HepG2 (cell line): ENCODE results near the gene IMP3. TPM values are rescaled to one million over a fixed set of nuclear protein-coding genes. Genes with fewer than 3 reads are reported as not detected.
A peak's percentile ranks its signal among the peaks of the same experiment; 100 is the strongest.

Experiments used
- BRCA1 ChIP-seq: sonication (generic); formaldehyde crosslinking; IDR thresholded peaks from 2 replicates; pipeline ENCODE4 v1.4.0; 2020; ENCODE audit warnings: missing genetic modification reagents
- CEBPG ChIP-seq: IDR thresholded peaks from 2 replicates; pipeline ENCODE4 v1.6.1; 2016
- HOXA3 ChIP-seq: sonication (generic); formaldehyde crosslinking; IDR thresholded peaks from 2 replicates; pipeline ENCODE4 v1.5.0; 2020; ENCODE audit warnings: missing genetic modification reagents
- MAF1 ChIP-seq: sonication (generic); formaldehyde crosslinking; IDR thresholded peaks from 2 replicates; pipeline ENCODE4 v1.5.0; 2020; ENCODE audit warnings: missing genetic modification reagents, borderline replicate concordance
- MAZ ChIP-seq, 2 experiments: sonication (generic) in 1 of 2; formaldehyde crosslinking in 1 of 2; IDR thresholded peaks; 2 replicates each; pipeline versions ENCODE4 v1.5.0 to v1.6.1; 2012 to 2020; ENCODE audit warnings: low read depth in 2 of 2, mild to moderate bottlenecking in 2 of 2, borderline replicate concordance in 1 of 2, improper control_type of control experiment in 1 of 2, low read length in 1 of 2, missing genetic modification reagents in 1 of 2, moderate library complexity in 1 of 2
- NFIB ChIP-seq: sonication (generic); formaldehyde crosslinking; IDR thresholded peaks from 2 replicates; pipeline ENCODE4 v1.9.0; 2021; ENCODE audit warnings: missing genetic modification reagents, mild to moderate bottlenecking, borderline replicate concordance
- NKX3-1 ChIP-seq: sonication (generic); formaldehyde crosslinking; IDR thresholded peaks from 2 replicates; pipeline ENCODE4 v1.5.0; 2020; ENCODE audit warnings: missing genetic modification reagents
- PAF1 ChIP-seq: IDR thresholded peaks from 2 replicates; pipeline ENCODE4 v1.6.1; 2016; ENCODE audit warnings: missing genetic modification reagents, missing compliant biosample characterization
- RBFOX2 ChIP-seq: fragments of 200-400 bp; formaldehyde crosslinking; IDR thresholded peaks from 2 replicates; pipeline ENCODE4 v1.6.1; 2017; ENCODE audit warnings: low read depth, mild to moderate bottlenecking, low read length
- RBM39 ChIP-seq: fragments of 200-400 bp; formaldehyde crosslinking; IDR thresholded peaks from one replicate; pipeline ENCODE4 v1.6.1; 2018; ENCODE audit warnings: antibody characterized with exemption, mild to moderate bottlenecking, low read depth, low read length; ENCODE audit not compliant: poor library complexity, severe bottlenecking
- RXRA ChIP-seq: sonication (generic); formaldehyde crosslinking; IDR thresholded peaks from 2 replicates; pipeline ENCODE4 v1.5.1; 2020; ENCODE audit warnings: missing genetic modification reagents
- SP1 ChIP-seq, 2 experiments: fragments of 450-650 bp in 1 of 2; sonication (generic) in 1 of 2; formaldehyde crosslinking in 1 of 2; IDR thresholded peaks; 2 replicates each; pipeline versions ENCODE4 v1.4.0 to v1.6.1; 2016 to 2020; ENCODE audit warnings: missing genetic modification reagents in 1 of 2
- STAG1 ChIP-seq: sonication (generic); formaldehyde crosslinking; IDR thresholded peaks from 2 replicates; pipeline ENCODE4 v1.4.0; 2020; ENCODE audit warnings: missing genetic modification reagents
- SUZ12 ChIP-seq: fragments of 150-350 bp; IDR thresholded peaks from 2 replicates; pipeline ENCODE4 v1.6.1; 2014; ENCODE audit warnings: low read depth, low read length
- U2AF2 ChIP-seq: fragments of 200-400 bp; formaldehyde crosslinking; IDR thresholded peaks from 2 replicates; pipeline ENCODE4 v1.6.1; 2017; ENCODE audit warnings: low read depth, mild to moderate bottlenecking, low read length
- XBP1 ChIP-seq: sonication (generic); formaldehyde crosslinking; IDR thresholded peaks from 2 replicates; pipeline ENCODE4 v1.5.0; 2020; ENCODE audit warnings: missing genetic modification reagents
- ZBTB25 ChIP-seq: IDR thresholded peaks from 2 replicates; pipeline ENCODE4 v1.6.1; 2018; ENCODE audit warnings: missing genetic modification reagents
- ZBTB37 ChIP-seq: sonication (generic); formaldehyde crosslinking; IDR thresholded peaks from 2 replicates; pipeline ENCODE4 v1.4.0; 2020; ENCODE audit warnings: mild to moderate bottlenecking, missing genetic modification reagents
- ZBTB39 ChIP-seq: sonication (generic); formaldehyde crosslinking; IDR thresholded peaks from 2 replicates; pipeline ENCODE4 v1.5.0; 2020; ENCODE audit warnings: missing genetic modification reagents
- ZBTB7B ChIP-seq: sonication (generic); formaldehyde crosslinking; IDR thresholded peaks from 2 replicates; pipeline ENCODE4 v1.4.0; 2020; ENCODE audit warnings: missing genetic modification reagents
- ZFP36L1 ChIP-seq: sonication (generic); formaldehyde crosslinking; IDR thresholded peaks from 2 replicates; pipeline ENCODE4 v1.8.0; 2022; ENCODE audit warnings: mild to moderate bottlenecking, missing genetic modification reagents, moderate library complexity
- ZFP62 ChIP-seq: sonication (generic); formaldehyde crosslinking; IDR thresholded peaks from 2 replicates; pipeline ENCODE4 v1.4.0; 2020; ENCODE audit warnings: missing genetic modification reagents
- ZNF136 ChIP-seq: sonication (generic); formaldehyde crosslinking; IDR thresholded peaks from 2 replicates; pipeline ENCODE4 v1.8.1; 2022; ENCODE audit warnings: low read depth, mild to moderate bottlenecking, moderate library complexity, missing genetic modification reagents
- ZNF138 ChIP-seq: sonication (generic); formaldehyde crosslinking; IDR thresholded peaks from 2 replicates; pipeline ENCODE4 v1.5.0; 2020; ENCODE audit warnings: mild to moderate bottlenecking, low read depth, missing genetic modification reagents
- ZNF776 ChIP-seq: sonication (generic); formaldehyde crosslinking; IDR thresholded peaks from 2 replicates; pipeline ENCODE4 v1.4.0; 2020; ENCODE audit warnings: mild to moderate bottlenecking, missing genetic modification reagents
- ZNF784 ChIP-seq: sonication (generic); formaldehyde crosslinking; IDR thresholded peaks from 2 replicates; pipeline ENCODE4 v1.5.1; 2020; ENCODE audit warnings: missing genetic modification reagents, mild to moderate bottlenecking, borderline replicate concordance
- polyA plus RNA-seq, 8 experiments: library from polyadenylated mRNA; depleted of rRNA in 3 of 8; stranded (reverse) in 7 of 8; unstranded in 1 of 8; fragments of >200 nt; fragmentation: Illumina TruSeq in 4 of 8; extraction: Trizol in 4 of 8; gene quantifications; 2 replicates each; pipeline versions ENCODE4 v1.2.1 to v1.2.3, GENCODE V29; 2011 to 2016; ENCODE audit warnings: low read depth in 4 of 8, missing spikeins in 1 of 8, mixed read lengths in 1 of 8; ENCODE audit not compliant: insufficient read depth in 1 of 8
- total RNA-seq, 5 experiments: library from RNA; depleted of rRNA; stranded (reverse); fragments of >200 nt; fragmentation: Illumina TruSeq; extraction: Trizol; gene quantifications; 2 replicates each; pipeline ENCODE4 v1.2.3, GENCODE V29; 2016; ENCODE audit warnings: low read depth in 1 of 5

IMP3 gene
- total and polyA plus RNA-seq, 2 of the 13 experiments (the other 11 are each of a cell fraction or from before 2014, with no cell fraction given) = 38.3 to 143 TPM

GRCh38 chr15:75648156-75649000, 8.4 kb upstream of the IMP3 start (continued):
- TF ChIP-seq ZNF784 (CRISPR knock-in tag) (no peak; the same call in 1 of the 2 replicates), STAG1 (CRISPR knock-in tag) (no peak), NFIB (CRISPR knock-in tag) (no peak), BRCA1 (CRISPR knock-in tag) (peak; percentile 75; the same call in 1 of the 2 replicates), MAZ (IDR thresholded peaks at IDR 0.05; ENCODE audit: borderline replicate concordance, low read depth, low read length) (peak; percentile 22), MAZ (CRISPR knock-in tag; IDR thresholded peaks at IDR 0.05; ENCODE audit: low read depth) (no peak), ZFP36L1 (CRISPR knock-in tag) (no peak), SP1 (IDR thresholded peaks at IDR 0.05) (no peak), SP1 (CRISPR knock-in tag; IDR thresholded peaks at IDR 0.05) (no peak), RBM39 (no peak), ZFP62 (no peak), RXRA (CRISPR knock-in tag) (peak; percentile 53; the same call in 1 of the 2 replicates), ZBTB39 (CRISPR knock-in tag) (no peak), RBFOX2 (no peak), HOXA3 (CRISPR knock-in tag) (peak; percentile 43; the same call in 1 of the 2 replicates), U2AF2 (no peak), PAF1 (no peak), SUZ12 (no peak), ZBTB7B (CRISPR knock-in tag) (peak; percentile 68), ZNF136 (CRISPR knock-in tag) (no peak), NKX3-1 (CRISPR knock-in tag) (no peak), ZBTB37 (CRISPR knock-in tag) (no peak), ZNF776 (CRISPR knock-in tag) (no peak), ZBTB25 (CRISPR knock-in tag) (no peak), ZNF138 (CRISPR knock-in tag) (no peak), CEBPG (CRISPR knock-in tag) (peak; percentile 36; the same call in 1 of the 2 replicates), XBP1 (no peak), MAF1 (CRISPR knock-in tag) (no peak)
